T1000 (cell line): ENCODE measurements around the gene NFIA.

Source experiments
- DNase-seq: peaks from one replicate; lab custom pipeline; 2025; ENCODE audit warnings: mixed read lengths; lab: John Stamatoyannopoulos, UW

Gene NFIA

DNA sequence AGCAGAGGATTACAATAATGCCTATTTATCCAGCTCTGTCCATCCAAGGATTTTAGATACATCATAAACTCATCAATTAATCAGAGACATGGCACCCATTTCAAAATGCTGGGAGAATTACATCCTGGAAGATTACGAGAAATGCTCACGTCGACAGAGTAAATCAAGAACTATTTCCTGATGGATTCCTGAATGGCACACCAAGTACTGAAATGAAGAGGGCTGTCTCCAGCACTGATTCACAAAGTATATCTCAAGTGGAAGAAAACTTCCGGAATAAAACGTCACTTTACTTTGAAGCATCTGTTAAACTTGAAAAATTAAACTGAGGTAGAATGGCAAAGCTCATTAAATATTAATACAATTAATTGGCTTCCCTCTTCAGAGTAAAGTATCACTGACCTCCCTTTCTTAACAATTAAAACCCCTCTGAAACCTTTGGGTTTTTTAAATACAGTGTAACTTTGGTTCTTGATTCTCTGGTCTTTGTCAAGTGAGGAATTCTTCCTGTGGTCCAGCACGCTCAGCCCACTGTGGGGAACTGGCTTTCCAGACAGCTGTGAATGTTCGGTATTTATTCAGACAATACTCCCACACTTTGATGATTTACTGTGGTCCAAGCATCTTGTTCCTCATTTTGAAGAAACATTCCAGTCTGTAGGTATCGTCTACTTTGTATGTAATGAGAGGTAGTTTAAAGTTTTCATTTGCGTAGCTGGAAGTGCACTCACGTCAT, 288.0 kb downstream of the NFIA start:
- no peak for DNase-seq

DNA sequence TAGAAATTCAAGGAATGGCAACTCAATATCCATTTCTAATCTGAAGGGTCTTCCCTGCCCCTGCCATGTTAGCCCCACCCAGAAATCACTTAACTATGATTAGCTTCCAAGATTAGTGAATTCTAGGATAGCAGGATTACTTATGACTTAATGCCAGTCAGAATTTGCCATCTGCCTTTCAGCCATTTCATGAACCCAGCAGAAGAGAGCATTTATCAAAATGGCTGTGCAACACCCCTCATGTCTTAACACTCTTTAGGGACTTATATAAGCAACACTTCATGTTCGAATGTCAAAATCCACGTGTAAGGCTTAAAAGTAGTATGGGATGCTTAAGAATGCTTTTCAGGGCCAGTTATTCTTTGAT, 288.5 kb downstream of the NFIA start:
- no peak for DNase-seq

- DNase-seq = no peak
Measured at GRCh38 chr1:61372944-61373343, 290.6 kb downstream of the NFIA start.

DNA sequence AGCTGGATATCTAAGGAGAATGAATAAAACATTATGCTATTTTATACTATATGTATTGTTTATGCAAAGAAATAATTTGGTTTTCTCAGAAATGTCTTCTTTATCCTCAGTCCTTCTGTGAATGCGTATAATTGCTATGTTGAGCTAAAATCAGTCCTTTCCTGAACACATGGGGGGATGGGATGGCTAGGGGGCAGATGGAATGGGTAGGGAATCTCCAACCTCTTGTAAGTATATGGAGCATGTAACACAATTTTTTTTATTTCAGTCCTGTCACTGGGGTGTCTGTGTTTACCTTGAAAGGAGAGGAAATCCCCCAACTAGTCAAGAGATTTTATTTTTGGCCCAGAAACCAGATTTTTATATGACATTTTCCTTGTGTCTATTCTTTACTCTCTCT, 291.8 kb downstream of the NFIA start:
- DNase-seq = no peak

DNA sequence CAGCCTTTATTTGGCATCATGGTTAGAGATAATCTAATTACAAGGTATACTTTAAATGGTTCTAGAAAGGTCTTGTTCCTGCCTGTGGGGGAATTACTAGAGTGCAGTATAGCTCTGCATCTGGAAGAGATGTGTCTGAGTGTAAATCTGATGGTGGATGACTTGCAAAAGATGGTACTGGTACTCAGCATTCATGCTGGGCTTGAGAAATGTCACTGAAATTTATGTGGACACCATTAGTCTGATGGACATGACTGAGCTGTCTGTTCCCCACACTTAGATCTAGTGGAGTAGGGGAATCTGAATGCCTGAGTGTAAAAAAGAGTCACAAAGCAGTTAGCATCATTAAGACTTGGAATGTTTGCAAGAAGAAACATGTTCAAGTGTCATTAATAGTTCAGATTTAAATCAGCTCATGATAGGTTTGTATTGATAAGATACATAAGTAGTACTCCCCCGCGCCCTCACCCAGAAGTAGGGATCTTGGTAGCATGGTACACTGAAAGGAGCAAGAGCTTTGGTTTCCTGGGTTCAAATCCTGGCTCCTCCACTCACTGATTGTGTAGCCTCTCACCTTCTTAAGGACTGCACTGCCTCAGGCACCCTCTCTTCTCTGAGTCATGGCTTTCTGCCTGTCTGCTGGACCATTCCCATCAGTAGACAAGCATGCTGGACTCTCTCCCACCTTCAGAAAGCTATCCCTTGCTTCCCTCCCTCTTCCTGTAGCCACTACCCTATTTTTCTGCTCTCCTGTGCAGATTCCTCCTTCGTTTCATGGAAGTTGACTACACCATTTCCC, 292.9 kb downstream of the NFIA start:
- no peak for DNase-seq

- DNase-seq = no peak
Measured at GRCh38 chr1:61376151-61376550, 293.8 kb downstream of the NFIA start.

DNA sequence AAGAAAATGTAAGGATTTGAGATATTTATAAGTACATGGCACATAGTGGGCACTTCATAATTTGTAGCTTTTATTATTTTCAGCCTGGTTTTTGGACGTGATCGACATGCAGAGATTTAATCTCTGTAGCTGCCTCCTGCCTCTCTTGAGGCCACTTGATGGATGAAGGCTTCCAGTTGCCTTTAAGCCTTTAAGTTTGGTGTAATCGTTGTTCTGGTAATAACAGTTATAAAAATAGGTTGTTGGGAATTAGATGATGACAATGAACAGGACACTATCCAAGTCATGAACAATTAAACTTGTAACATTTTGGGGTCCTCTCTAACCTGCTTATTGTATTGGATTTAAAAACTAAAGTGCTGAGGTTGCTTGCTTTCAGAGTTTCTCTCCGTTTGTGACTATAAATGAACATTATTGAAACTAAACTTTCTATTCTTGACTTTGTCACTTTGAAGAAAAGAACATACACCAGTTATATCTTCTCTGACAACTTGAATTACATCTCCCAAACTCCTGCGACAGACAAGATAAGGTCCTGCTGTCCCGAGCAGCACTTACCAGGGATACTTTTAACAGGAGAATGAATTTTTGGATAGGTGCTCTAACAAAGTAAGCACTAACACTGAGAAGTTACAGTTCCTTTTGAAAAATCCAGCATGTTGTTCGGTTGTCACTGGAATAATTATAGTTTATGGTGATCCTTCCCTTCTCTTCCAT, 295.0 kb downstream of the NFIA start:
- no peak for DNase-seq

- no peak for DNase-seq
Measured at GRCh38 chr1:61378494-61379180, 296.3 kb downstream of the NFIA start.

GRCh38 chr1:61379693-61380092, 297.3 kb downstream of the NFIA start:
- no peak for DNase-seq

DNA sequence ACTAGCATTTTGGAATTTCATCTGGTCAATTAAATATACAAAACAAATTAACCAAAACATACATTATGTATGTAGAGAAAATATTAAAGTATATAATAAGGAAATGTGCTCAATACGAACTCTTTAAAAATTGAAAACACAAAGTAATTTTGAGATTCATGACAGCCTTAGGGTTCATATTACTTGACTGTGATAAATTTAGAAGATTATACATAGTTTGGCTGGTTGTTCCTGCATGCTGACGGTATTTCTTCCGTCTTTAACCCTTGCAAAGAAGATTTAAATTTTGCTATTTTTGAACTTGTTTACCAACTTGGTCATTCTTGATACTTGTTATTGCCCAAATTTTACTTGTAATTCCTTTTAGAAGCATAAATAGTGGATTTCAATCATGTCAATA, 298.2 kb downstream of the NFIA start:
- DNase-seq = no peak

DNA sequence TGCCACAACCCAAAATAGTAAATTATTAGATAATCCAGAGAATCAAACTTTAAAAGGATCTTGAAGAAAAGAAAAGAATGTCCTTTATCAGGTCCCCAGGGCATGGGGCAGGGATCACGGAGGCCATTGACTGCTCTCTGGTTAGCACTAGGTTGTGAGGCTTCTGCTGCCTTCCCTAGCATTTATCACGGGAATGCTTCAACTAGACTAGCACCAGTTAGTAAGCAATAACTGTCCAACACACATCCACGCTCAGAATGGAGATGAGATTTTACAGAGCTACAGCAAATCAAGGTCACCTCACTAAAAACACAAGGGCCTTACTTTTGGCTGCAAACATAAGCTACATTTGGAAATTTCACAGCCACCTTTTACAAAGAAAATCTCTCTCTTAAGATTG, 304.0 kb downstream of the NFIA start:
- no peak for DNase-seq

- no peak for DNase-seq
Measured at GRCh38 chr1:61386770-61387169, 304.4 kb downstream of the NFIA start.

DNA sequence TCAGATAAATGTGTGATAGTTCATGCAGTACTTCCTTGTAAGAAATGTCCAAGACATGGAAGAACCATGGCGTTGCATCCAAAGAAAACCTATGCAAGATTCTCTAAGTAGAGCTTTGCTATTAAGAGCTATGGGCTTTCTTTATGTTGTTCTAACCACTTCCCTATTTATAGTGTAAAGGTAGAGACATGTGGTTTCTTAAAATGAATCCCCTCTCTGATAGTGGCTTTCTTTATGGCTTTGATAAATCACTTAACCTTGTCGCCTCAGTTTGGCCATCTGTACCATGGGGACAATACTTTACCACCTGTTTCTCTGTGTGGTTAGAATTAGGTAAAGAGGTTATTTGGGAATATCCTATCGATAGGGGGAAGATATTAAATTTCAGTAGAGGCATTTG, 305.5 kb downstream of the NFIA start:
- DNase-seq = no peak

- DNase-seq = no peak
Measured at GRCh38 chr1:61388566-61388965, 306.2 kb downstream of the NFIA start.

GRCh38 chr1:61389194-61389925, 307.0 kb downstream of the NFIA start:
- no peak for DNase-seq

GRCh38 chr1:61389926-61390845, 307.8 kb downstream of the NFIA start:
- no peak for DNase-seq

DNA sequence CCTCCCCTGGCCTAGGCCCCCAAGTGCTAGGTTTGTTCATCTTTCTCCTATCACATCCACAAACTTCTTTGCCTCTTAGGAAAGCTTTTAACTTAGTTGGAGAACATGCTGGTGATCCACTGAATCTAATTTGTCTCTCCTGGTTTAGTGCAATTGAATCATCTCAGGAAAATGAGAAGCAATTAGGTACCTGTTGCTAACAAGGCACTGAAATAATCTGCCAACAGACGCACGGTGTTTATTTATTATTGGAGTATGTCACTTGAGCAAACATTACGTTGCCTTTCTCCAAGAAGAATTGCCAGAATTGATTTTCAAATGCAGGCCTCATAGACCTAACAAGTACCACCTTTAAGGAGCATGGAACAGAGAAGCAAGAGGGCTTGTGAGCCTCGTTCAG, 309.4 kb downstream of the NFIA start:
- DNase-seq = no peak

DNA sequence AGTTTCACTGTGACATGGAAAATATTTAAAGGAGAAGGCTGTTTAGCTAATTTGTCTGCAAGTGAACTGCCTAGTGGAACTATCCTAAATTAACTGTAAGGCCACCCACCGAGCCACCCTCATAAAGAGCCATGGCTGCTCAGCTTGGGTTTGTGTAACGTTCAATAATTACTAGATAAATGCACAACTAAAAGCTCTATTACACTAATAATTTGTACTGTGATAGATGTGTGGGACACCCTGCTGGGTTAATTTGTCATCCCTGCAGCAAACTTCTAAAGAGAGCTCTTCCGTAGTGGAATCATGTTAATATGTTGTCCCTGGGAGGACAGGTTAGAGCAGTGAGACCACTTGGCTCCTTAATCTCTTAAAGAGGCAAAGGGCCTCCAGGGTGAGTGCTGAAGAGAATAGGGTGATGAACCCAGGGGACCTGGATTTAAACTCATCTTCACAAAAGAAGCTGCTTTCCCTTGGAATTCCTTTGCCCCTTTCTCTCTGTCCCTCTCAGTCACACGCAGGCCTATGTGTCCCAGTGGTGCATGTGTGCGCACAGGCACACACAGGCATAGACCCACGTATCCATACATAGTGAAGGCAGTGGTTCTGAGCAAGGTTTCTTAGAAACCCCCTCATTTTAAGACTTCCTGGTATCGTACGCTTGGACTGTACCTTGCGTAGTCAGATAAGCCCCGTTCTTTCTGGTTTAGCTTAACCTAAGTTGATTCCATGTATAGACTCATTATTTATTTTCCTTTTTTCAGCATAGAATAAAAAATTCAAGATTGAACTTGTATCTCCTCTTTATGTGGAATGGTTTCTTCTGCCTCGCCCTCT, 310.3 kb downstream of the NFIA start:
- DNase-seq = no peak

DNA sequence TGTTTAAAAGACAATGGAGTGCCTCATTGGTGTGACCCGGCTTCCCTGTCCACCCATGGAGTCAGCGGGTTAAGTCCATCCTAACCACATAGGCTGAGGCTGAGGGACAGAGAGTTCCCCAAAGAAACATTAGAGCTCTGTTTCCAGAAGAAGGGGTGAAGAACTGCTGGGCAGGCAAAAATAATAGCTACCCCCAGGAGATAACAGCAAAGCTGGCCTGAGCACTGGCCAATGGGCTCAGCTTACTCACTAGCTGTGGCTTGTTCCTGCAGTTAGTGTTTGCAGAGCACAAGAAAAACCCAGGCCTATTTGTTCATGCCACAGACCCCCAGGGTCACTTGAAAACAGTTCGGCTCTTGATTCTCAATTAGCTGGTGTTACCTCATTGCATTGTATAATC, 311.2 kb downstream of the NFIA start:
- DNase-seq = no peak
